ENCODE measurements around the gene SMG6.

The SMG6 gene

GRCh38 chr17:2111691-2112090 lies 191.9 kb downstream of the SMG6 start:
- no peak; the same call in 2 of the 3 replicates for ATAC-seq
- TF ChIP-seq ARNTL (CRISPR knock-in tag; IDR thresholded peaks at IDR 0.05; ENCODE audit: borderline replicate concordance, low read depth) = no peak
- TF ChIP-seq PPARA (CRISPR knock-in tag; IDR thresholded peaks at IDR 0.05; ENCODE audit: borderline replicate concordance) = no peak
- no peak for TF ChIP-seq SNAI2 (CRISPR knock-in tag; IDR thresholded peaks at IDR 0.05)
- TF ChIP-seq ZNF8 (CRISPR knock-in tag; IDR thresholded peaks at IDR 0.05) = no peak
- no peak for TF ChIP-seq ISL1 (CRISPR knock-in tag; IDR thresholded peaks at IDR 0.05)
- no peak for TF ChIP-seq ZNF565 (CRISPR knock-in tag; conservative IDR thresholded peaks at IDR 0.05; ENCODE audit: low read depth)
- no peak for TF ChIP-seq ZC3H10 (CRISPR knock-in tag; IDR thresholded peaks at IDR 0.05)
- TF ChIP-seq RARB (CRISPR knock-in tag; IDR thresholded peaks at IDR 0.05) = no peak
- no peak for TF ChIP-seq CSRNP3 (CRISPR knock-in tag; IDR thresholded peaks at IDR 0.05)
- TF ChIP-seq ZNF70 (CRISPR knock-in tag; IDR thresholded peaks at IDR 0.05) = no peak
- TF ChIP-seq TSHZ2 (CRISPR knock-in tag; IDR thresholded peaks at IDR 0.05) = no peak
- TF ChIP-seq ZFP3 (CRISPR knock-in tag; IDR thresholded peaks at IDR 0.05) = no peak
- no peak for TF ChIP-seq BACH2 (CRISPR knock-in tag; IDR thresholded peaks at IDR 0.05; ENCODE audit: borderline replicate concordance)
- no peak for TF ChIP-seq PATZ1 (CRISPR knock-in tag; IDR thresholded peaks at IDR 0.05; ENCODE audit: borderline replicate concordance)

- TF ChIP-seq TOX (CRISPR knock-in tag; IDR thresholded peaks at IDR 0.05; ENCODE audit: borderline replicate concordance) (no peak), ESRRG (CRISPR knock-in tag; IDR thresholded peaks at IDR 0.05) (no peak), OSR1 (CRISPR knock-in tag; IDR thresholded peaks at IDR 0.05) (no peak), CREB5 (CRISPR knock-in tag; IDR thresholded peaks at IDR 0.05; ENCODE audit: low read depth) (no peak), SNAI2 (CRISPR knock-in tag; IDR thresholded peaks at IDR 0.05) (no peak), BACH2 (CRISPR knock-in tag; IDR thresholded peaks at IDR 0.05; ENCODE audit: borderline replicate concordance) (no peak), POU6F1 (CRISPR knock-in tag; IDR thresholded peaks at IDR 0.05; ENCODE audit: borderline replicate concordance, low read depth) (no peak), ISL1 (CRISPR knock-in tag; IDR thresholded peaks at IDR 0.05) (no peak), ZNF565 (CRISPR knock-in tag; conservative IDR thresholded peaks at IDR 0.05; ENCODE audit: low read depth) (no peak), GLIS3 (CRISPR knock-in tag; IDR thresholded peaks at IDR 0.05) (no peak), TSHZ2 (CRISPR knock-in tag; IDR thresholded peaks at IDR 0.05) (no peak), CSRNP3 (CRISPR knock-in tag; IDR thresholded peaks at IDR 0.05) (no peak), PPARA (CRISPR knock-in tag; IDR thresholded peaks at IDR 0.05; ENCODE audit: borderline replicate concordance) (no peak), ZFP3 (CRISPR knock-in tag; IDR thresholded peaks at IDR 0.05) (no peak), CSDC2 (CRISPR knock-in tag; IDR thresholded peaks at IDR 0.05) (no peak), PATZ1 (CRISPR knock-in tag; IDR thresholded peaks at IDR 0.05; ENCODE audit: borderline replicate concordance) (no peak), TCF4 (CRISPR knock-in tag; IDR thresholded peaks at IDR 0.05; ENCODE audit: borderline replicate concordance) (no peak), RARB (CRISPR knock-in tag; IDR thresholded peaks at IDR 0.05) (no peak)
- ATAC-seq = no peak
Measured at GRCh38 chr17:2110436-2110835, 193.1 kb downstream of the SMG6 start.
